Measurements from ENCODE around the gene PAFAH1B2.

DNA sequence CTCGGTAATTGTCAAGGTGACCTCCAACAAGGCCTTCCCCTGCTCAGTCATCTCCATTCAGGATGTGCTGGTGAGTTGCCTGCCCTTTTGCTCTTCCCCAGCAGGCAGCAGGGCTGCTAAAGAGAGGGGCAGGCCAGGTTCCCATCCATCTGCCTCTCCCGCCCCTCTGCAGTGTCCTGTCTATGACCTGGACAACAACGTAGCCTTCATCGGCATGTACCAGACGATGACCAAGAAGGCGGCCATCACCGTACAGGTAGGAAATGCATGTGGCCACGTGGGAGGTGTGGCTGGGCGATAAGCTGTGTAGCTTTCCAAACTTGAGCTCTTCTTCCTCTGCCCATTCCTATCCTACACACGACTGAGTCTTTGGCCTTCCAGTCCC lies 38.5 kb downstream of the PAFAH1B2 start:
- no peak for TF ChIP-seq SMC3 (conservative IDR thresholded peaks at IDR 0.05; ENCODE audit: poor library complexity)
- TF ChIP-seq POLR2AphosphoS5 (IDR thresholded peaks at IDR 0.05): no peak
- TF ChIP-seq, protein P1, sequence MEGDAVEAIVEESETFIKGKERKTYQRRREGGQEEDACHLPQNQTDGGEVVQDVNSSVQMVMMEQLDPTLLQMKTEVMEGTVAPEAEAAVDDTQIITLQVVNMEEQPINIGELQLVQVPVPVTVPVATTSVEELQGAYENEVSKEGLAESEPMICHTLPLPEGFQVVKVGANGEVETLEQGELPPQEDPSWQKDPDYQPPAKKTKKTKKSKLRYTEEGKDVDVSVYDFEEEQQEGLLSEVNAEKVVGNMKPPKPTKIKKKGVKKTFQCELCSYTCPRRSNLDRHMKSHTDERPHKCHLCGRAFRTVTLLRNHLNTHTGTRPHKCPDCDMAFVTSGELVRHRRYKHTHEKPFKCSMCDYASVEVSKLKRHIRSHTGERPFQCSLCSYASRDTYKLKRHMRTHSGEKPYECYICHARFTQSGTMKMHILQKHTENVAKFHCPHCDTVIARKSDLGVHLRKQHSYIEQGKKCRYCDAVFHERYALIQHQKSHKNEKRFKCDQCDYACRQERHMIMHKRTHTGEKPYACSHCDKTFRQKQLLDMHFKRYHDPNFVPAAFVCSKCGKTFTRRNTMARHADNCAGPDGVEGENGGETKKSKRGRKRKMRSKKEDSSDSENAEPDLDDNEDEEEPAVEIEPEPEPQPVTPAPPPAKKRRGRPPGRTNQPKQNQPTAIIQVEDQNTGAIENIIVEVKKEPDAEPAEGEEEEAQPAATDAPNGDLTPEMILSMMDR (IDR thresholded peaks at IDR 0.05; ENCODE audit: poor library complexity, severe bottlenecking): no peak
- TF ChIP-seq EZH2 (IDR thresholded peaks at IDR 0.05; ENCODE audit: borderline replicate concordance, insufficient read depth, low read length, poor library complexity, severe bottlenecking): no peak
- TF ChIP-seq TAF1 (IDR thresholded peaks at IDR 0.05; ENCODE audit: low read depth): no peak
- TF ChIP-seq EP300 (conservative IDR thresholded peaks at IDR 0.05; ENCODE audit: poor library complexity, severe bottlenecking): no peak
- no peak for TF ChIP-seq REST (IDR thresholded peaks at IDR 0.05; ENCODE audit: borderline replicate concordance)
- no peak for TF ChIP-seq RAD21 (conservative IDR thresholded peaks at IDR 0.05)
